ENCODE results near the gene PEX11B.

The PEX11B gene

GRCh38 chr1:145906954-145907753 lies 11.4 kb downstream of the PEX11B start:
- no peak for DNase-seq (ENCODE audit: low spot score)

- DNase-seq (ENCODE audit: low spot score) = no peak
These were observed 17.1 kb downstream of the PEX11B start for GRCh38 chr1:145901312-145902021.

DNA sequence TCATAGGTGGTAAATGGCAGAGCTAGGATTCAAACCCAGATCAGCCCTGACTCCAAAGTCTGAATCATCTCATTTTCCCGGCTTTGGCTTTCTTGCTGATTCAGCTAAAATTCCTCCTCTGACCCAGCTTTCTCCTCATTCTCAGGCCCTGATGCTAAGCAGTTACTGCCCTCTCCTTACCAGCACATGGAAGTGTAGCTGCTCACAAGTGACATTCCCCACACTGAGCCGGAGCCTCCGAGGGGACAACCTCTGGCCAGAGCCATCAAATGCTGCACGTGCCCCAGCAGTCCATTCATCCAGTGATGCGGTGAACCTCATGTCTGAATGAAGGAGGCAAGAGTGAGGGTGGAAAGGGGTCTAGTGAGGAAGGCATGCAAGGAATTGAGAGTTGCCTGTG lies 19.8 kb downstream of the PEX11B start:
- DNase-seq (ENCODE audit: low spot score) = no peak

DNA sequence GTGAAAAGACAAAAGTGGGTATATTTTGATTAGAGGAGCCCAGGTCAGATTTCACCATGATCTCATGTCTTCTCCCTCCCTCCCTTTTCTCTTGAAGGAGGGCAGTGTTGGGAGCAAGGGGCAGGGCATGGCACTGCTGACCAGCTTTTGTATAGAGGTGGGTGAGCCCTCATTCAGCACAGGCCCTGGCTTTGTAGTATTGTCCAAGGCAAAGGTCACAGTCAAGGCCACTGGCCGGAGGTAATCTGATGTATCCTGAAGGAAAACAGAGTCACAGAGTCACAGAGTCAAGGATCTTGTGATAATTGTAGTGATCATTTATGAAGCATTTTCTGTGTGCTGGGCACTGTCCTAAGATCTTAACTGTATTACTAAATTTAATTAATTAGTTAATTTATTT lies 20.5 kb downstream of the PEX11B start:
- no peak for DNase-seq (ENCODE audit: low spot score)

GRCh38 chr1:145895471-145895870 lies 23.0 kb downstream of the PEX11B start:
- no peak for DNase-seq (ENCODE audit: low spot score)

DNA sequence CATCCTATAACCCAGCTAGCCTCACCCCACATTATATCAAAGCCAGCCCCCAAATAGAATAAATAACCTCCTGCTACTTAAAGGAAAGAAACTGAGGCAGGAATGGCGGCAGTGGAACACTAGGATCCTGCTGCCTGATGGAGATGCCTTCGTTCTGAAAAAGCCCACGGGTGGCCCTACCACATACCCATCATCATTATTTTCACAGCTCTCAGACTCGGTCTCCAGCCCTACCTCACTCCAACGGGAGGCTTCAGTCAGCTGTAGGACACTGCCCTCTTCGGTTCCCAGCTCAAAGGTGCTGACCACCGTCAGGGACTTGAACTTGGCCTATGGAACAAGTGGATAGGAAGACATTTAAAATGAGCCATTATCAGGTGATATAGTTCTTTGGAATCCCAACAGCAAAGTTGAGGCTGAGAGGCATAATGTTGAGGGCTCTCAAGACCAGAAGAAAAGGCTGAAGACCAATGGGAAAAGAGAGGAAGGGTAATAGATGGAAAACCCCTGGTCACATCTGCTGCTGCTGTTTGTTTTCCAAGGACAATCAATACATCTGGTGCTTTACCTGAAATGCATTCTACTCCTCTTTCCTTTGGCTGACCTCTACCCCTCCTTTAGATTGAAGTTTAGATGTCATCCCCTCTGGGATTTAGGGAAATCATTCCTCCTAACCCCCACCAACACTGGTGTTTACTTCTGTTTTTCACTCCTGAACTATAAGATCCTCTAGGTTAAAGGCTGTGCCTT lies 25.0 kb downstream of the PEX11B start:
- DNase-seq (ENCODE audit: low spot score) = no peak

GRCh38 chr1:145892486-145893087 lies 25.9 kb downstream of the PEX11B start:
- DNase-seq (ENCODE audit: low spot score) = no peak

DNA sequence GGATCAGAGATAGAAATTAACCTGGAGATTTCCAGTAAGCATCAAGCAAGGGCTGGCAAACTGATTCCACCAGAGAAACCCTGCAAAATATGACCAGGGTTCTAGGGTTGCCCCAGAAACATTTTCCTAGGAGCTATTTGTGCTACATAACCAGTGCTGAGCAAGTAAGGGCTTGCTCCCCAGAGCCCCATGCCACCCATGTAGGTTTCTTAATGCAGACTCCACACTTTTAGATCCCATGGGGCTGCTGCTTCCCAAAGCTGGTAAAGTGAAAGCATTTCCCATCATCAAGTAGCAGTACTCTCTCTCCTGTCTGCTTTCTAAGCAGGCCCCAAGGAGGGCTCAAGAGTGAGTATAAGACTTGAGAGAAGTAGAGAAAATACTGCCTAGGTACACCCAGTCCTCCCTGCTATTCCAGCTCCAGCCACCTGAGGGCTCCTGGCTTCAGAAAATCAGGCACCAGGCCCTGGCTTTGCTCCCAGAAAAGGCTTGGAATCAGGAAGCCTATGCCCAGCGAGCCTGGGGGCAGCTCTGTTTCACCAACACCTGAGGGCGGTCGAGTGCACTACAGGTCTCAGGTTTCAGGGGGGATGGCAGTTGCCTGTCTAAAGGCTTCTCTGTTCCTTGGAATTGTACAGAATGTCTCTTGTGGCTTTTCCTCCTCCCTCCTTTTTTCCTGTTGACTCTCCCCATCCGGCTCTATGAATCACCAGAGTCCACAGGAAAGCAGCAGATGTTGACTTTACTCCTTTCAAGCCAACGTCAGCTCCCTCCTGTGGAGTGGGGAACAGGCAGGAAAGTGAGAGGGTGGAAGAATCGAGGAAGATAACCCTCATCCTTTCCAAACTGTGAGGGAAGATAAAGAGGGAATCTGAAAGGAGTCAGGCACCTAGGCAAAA lies 26.7 kb downstream of the PEX11B start:
- peak; percentile 67 for DNase-seq (ENCODE audit: low spot score)

DNA sequence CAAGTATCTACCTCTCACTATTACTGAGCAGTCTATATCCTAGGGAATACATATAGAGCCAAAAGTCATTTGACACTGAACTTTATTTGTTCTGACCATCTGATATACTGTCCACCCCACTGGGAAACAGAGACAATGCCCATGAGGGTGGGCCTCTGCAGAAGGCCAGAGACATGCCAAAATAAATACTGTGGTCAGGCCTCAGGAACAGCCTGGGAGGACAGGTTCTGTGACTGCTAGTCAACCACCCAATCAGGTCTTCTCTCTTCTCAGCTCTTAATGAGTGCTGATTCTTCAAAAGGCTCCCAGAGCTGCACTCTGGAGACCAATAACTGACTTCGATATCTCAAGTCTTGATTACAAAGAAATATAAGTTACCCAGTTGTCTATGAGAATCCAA lies 27.4 kb downstream of the PEX11B start:
- no peak for DNase-seq (ENCODE audit: low spot score)

GRCh38 chr1:145889722-145890121 lies 28.8 kb downstream of the PEX11B start:
- no peak for DNase-seq (ENCODE audit: low spot score)

DNA sequence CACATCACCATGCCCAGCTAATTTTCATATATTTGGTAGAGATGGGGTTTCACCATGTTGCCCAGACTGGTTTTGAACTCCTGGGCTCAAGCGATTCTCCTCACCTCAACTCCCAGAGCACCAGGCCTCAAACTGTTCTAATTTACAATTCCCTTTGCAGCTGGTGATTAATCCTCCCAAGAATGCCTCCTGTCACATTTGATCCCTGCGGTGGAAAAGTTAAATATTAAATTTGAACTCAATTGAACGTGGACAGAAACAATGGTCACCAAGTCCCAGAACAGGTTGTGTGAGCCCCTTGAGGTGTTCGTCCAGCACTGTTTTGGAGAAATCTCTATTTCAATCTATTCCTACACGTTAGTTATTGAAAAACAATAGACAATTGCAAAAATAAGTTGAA lies 30.9 kb downstream of the PEX11B start:
- DNase-seq (ENCODE audit: low spot score) = no peak

DNA sequence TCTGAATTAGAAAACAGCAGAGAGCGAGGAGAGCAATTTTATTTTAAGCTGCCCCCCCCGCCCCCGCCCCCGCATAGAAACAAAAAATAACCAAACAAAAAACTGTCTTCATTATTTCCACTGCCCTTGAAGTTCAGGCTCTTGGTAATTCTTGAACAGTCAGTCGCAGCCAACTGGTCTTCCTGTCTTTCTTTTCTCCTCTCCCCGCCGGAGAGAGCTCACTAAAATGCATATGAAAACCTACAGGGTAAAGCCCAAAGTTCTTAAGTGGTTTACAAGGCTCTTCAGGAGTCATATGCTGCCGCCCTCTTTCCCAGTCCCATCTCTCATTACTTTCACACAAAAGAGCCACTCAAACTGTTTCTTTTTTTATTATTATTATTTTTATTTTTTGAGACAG lies 31.7 kb downstream of the PEX11B start:
- no peak for DNase-seq (ENCODE audit: low spot score)

- no peak for DNase-seq (ENCODE audit: low spot score)
These were observed 32.1 kb downstream of the PEX11B start for GRCh38 chr1:145886390-145886789.

- peak; percentile 96 for DNase-seq (ENCODE audit: low spot score)
These were observed 32.7 kb downstream of the PEX11B start, which contains the start of gene ANKRD35 for GRCh38 chr1:145885738-145886287. TSS of gene ANKRD35 (minus strand) at chr1:145885866. CDS start at chr1:145885758, 108 bp downstream.

DNA sequence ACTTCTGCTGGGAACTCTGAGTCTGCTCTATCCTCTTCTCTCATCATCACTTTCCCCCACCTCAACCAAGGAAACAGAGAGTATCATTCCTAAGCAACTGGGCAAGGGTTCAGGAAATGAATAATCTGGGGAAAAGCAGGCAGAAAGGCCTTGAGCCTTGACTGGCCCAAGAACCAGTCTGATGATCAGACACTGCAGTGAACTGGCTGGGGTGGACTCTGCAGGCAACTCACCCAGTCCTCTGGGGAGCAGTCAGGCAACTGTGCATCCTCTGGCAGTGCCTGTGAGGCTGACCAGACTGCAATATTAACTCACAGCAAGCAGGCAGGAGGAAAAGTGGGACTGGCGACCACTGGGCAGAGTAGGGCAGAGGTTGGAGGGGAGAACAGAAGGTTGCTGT lies 33.8 kb downstream of the PEX11B start:
- DNase-seq (ENCODE audit: low spot score) = no peak

GRCh38 chr1:145879775-145880174 lies 38.7 kb downstream of the PEX11B start:
- no peak for DNase-seq (ENCODE audit: low spot score)

DNA sequence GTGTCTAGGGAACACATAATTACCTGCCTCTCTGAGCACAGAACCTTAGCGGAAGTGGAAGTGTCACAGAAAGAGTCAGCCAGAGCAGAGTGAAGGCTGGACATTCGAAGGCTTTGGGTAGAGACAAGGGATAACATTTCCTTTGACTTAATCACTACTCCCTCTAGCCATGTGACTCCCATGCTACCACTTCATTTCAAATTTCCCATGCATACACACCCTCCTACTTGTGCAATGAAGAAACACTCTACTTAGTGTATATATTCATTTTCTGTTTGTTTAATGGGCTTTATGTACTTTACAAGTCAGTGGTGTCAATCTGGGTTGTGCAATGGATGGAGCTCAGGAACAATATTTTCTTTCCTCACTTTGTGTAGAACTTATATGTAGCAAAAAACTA lies 39.8 kb downstream of the PEX11B start:
- no peak for DNase-seq (ENCODE audit: low spot score)

- DNase-seq (ENCODE audit: low spot score) = no peak
These were observed 40.5 kb downstream of the PEX11B start for GRCh38 chr1:145877923-145878486.

DNA sequence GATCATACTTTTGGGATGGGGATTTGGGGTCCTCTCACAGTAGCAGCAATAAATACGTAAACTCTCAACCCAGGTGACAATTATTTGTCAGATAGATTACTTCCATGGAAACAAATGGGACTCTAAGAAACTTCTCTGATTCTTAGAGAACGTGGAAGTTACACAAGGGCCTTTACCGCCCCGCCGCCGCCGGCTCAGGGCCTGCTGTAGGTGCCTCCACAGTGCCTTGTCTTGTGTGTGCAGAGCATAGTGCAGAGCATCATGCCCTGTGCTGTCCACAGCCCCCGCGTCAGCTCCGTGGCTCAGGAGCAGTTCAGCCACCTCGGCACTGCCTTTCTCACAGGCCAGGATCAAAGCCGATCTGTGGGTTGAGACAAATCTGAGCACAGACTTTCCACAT lies 43.9 kb downstream of the PEX11B start:
- DNase-seq (ENCODE audit: low spot score) = no peak

Measured in germinal center (tissue), 1 donor.